Smooth muscle cell (in vitro differentiated cells): Measurements from ENCODE around the gene SENP1. TPM values are rescaled to one million over a fixed set of nuclear protein-coding genes. Genes with fewer than 3 reads are reported as not detected.
A peak's percentile ranks its signal among the peaks of the same experiment; 100 is the strongest.

Source experiments
- DNase-seq: peaks from one replicate; lab custom pipeline; 2025; ENCODE audit not compliant: unreplicated experiment; lab: John Stamatoyannopoulos, UW
- H2AFZ ChIP-seq: fragments of 200-600 bp; sonication (generic); 2 replicates; pipeline ENCODE4 v1.6.0; 2016; ENCODE audit warnings: antibody characterized with exemption, low read depth, mild to moderate bottlenecking
- H3F3A ChIP-seq: fragments of 200-600 bp; sonication (generic); 2 replicates; pipeline ENCODE4 v1.6.0; 2017; ENCODE audit warnings: antibody characterized with exemption, low read depth
- H3K27ac ChIP-seq: fragments of 200-600 bp; sonication (generic); 2 replicates; pipeline ENCODE4 v1.5.1; 2016; ENCODE audit warnings: low read depth, mild to moderate bottlenecking
- H3K27me3 ChIP-seq: fragments of 200-600 bp; sonication (generic); 2 replicates; pipeline ENCODE4 v1.6.1; 2016; ENCODE audit warnings: low read depth, mild to moderate bottlenecking
- H3K36me3 ChIP-seq: fragments of 200-600 bp; sonication (generic); 2 replicates; pipeline ENCODE4 v1.5.1; 2016; ENCODE audit warnings: low read depth
- H3K4me1 ChIP-seq: fragments of 200-600 bp; sonication (generic); 2 replicates; pipeline ENCODE4 v1.5.1; 2016; ENCODE audit warnings: low read depth
- H3K4me2 ChIP-seq: fragments of 200-600 bp; sonication (generic); 2 replicates; pipeline ENCODE4 v1.6.0; 2016; ENCODE audit warnings: mild to moderate bottlenecking
- H3K4me3 ChIP-seq: fragments of 200-600 bp; sonication (generic); 2 replicates; pipeline ENCODE4 v1.5.1; 2016; ENCODE audit warnings: mild to moderate bottlenecking
- H3K79me2 ChIP-seq: fragments of 200-600 bp; sonication (generic); 2 replicates; pipeline ENCODE4 v1.6.0; 2016; ENCODE audit warnings: low read depth, mild to moderate bottlenecking
- H3K9ac ChIP-seq: fragments of 200-600 bp; sonication (generic); 2 replicates; pipeline ENCODE4 v1.6.0; 2016; ENCODE audit warnings: low read depth
- H3K9me3 ChIP-seq: fragments of 200-600 bp; sonication (generic); replicated peaks from 2 replicates; pipeline ENCODE4 v1.5.1; 2016; ENCODE audit warnings: low read depth
- H4K20me1 ChIP-seq: fragments of 200-600 bp; sonication (generic); 2 replicates; pipeline ENCODE4 v1.6.0; 2016; ENCODE audit warnings: low read depth
- CTCF ChIP-seq: fragments of 200-600 bp; sonication (generic); IDR thresholded peaks from 2 replicates; pipeline ENCODE4 v1.5.1; 2017; ENCODE audit warnings: borderline replicate concordance, mild to moderate bottlenecking, antibody characterized with exemption; ENCODE audit not compliant: insufficient read depth, poor library complexity, severe bottlenecking
- WGBS: methylation state at CpG from one replicate; pipeline ENCODE4 v1.1.7; 2016; ENCODE audit warnings: low lambda C conversion rate; 5-methylcytosine and 5-hydroxymethylcytosine counted together
- polyA plus RNA-seq: library from polyadenylated mRNA; unstranded; fragments of >200 nt; fragmentation: Nextera tagmentation; extraction: Ambion mirVana; gene quantifications from 2 replicates; pipeline ENCODE4 v1.2.1, GENCODE V29; 2016
- total RNA-seq: library from RNA; depleted of rRNA; stranded (reverse); fragments of >200 nt; gene quantifications from 2 replicates; pipeline ENCODE4 v1.2.3, GENCODE V29; 2014

SENP1 gene
- total RNA-seq, result 25.8 and 36.6 TPM in 2 replicates
- polyA plus RNA-seq, result 6.7 and 7.6 TPM in 2 replicates

GRCh38 chr12:48105867-48106680, at the start of gene SENP1:
Gene SENP1, minus strand, starts transcription at chr12:48106079. Its CDS starts 4,607 bp downstream, at chr12:48101472.
- DNase-seq, result peak; percentile 65
- H3K9ac ChIP-seq, result peak within 1 kb of the TSS; percentile 95
- peaks cover 6% of the 10 kb centered on the region for H3F3A ChIP-seq
- WGBS, result 2% methylated on average over 48 of the region's 53 CpGs
- H3K36me3 ChIP-seq, result no peaks in the 10 kb centered on the region
- TF ChIP-seq CTCF, result no peak
- peaks cover 41% of the 10 kb centered on the region for H3K79me2 ChIP-seq
- peak within 1 kb of the TSS; percentile 95 for H3K4me2 ChIP-seq
- peaks cover 8% of the 10 kb centered on the region for H3K27me3 ChIP-seq
- H3K4me1 ChIP-seq, result peaks cover 13% of the 10 kb centered on the region
- H3K9me3 ChIP-seq, result no peaks in the 10 kb centered on the region
- H4K20me1 ChIP-seq, result no peaks in the 10 kb centered on the region
- peak within 1 kb of the TSS; percentile 92 for H2AFZ ChIP-seq
- peak within 1 kb of the TSS; percentile 96 for H3K27ac ChIP-seq
- H3K4me3 ChIP-seq, result peak within 1 kb of the TSS; percentile 73

GRCh38 chr12:48151103-48151771, 45.4 kb upstream of the SENP1 start:
- H3K4me1 ChIP-seq, result peaks cover 1% of the 10 kb centered on the region
- H3F3A ChIP-seq, result no peaks in the 10 kb centered on the region
- H3K9me3 ChIP-seq, result no peaks in the 10 kb centered on the region
- no peak overlapping the region for H3K4me2 ChIP-seq
- no peak overlapping the region for H2AFZ ChIP-seq
- H3K79me2 ChIP-seq, result peaks cover 10% of the 10 kb centered on the region
- no peak overlapping the region for H3K9ac ChIP-seq
- H3K36me3 ChIP-seq, result peaks cover 17% of the 10 kb centered on the region
- no peaks in the 10 kb centered on the region for H3K27me3 ChIP-seq
- WGBS, result 96% methylated on average over 2 of the region's 2 CpGs
- DNase-seq, result no peak
- no peak for TF ChIP-seq CTCF
- no peak overlapping the region for H3K27ac ChIP-seq
- no peak overlapping the region for H3K4me3 ChIP-seq
- H4K20me1 ChIP-seq, result no peaks in the 10 kb centered on the region

- Histone ChIP-seq H3F3A (no peaks in the 10 kb centered on the region), H4K20me1 (no peaks in the 10 kb centered on the region), H3K4me3 (no peak overlapping the region), H3K36me3 (peaks cover 23% of the 10 kb centered on the region), H3K79me2 (no peaks in the 10 kb centered on the region), H3K4me2 (no peak overlapping the region), H3K9me3 (no peaks in the 10 kb centered on the region), H3K9ac (no peak overlapping the region), H3K4me1 (no peaks in the 10 kb centered on the region), H3K27ac (no peak overlapping the region), H2AFZ (no peak overlapping the region), H3K27me3 (no peaks in the 10 kb centered on the region)
- 13% methylated on average over 1 of the region's 1 CpG for WGBS
- DNase-seq, result no peak
- TF ChIP-seq CTCF, result no peak
Measured at GRCh38 chr12:48145981-48146380, 40.1 kb upstream of the SENP1 start.
